NCI-H146 (cell line): Measurements from ENCODE around the gene DCAF5.
"Not testable (repeated sequence)": the region's sequence is repeated elsewhere in the genome, so short reads cannot be mapped to it uniquely, and the experiment has no call there.

ENCODE experiments used
- DNase-seq: peaks from one replicate; lab custom pipeline; 2025; lab: John Stamatoyannopoulos, UW

DCAF5 gene

DNA sequence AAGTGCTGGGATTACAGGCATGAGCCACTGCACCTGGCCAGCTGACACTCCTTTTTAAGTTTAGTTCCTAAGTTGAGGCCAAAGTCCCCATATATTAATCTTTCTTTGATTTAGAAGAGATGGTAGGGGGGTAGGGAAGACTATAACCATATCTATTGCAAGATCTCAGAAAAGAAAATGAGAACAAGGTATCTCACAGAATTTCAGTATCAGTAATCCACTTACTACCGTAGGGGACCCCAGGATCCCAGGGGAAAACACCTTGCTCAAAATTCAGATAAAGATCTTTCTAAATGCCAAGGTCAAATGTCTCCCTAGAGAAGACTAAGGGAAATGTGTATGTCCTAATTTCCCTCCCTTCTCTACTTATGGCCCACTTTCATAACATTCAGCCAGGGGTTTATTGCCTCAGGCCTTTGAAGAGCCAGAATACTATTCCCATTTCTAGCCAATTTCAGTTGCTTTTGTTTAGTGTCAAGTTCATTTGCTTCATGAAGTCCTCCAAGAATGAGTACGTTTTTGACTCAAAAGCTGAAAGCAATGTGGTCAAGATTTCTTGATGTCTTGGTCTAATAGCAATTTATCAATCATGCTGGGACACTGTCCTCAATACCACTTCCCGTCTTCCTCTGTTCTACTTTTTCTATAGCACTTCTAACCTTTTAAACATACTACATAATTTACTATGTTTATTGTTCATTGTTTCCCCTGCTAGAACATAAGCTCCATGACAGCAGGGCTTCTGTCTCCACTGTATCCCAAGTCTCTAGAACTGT, 86.3 kb downstream of the DCAF5 start:
- no peak for DNase-seq

DNA sequence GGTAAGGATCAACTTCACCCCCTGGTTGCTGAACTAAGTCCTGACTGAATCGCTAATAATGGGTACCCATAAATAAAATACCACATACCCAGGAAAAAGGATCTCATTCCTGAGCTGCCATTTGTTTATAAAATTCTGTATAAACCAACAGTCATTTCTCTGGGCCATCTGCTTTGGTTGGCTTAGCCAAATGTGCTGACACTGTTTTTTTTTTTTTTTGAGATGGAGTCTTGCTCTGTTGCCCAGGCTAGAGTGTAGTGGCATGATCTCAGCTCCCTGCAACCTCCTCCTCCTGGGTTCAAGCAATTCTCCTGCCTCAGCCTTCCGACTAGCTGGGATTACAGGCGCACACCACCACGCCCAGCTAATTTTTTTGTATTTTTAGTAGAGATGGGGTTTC, 87.0 kb downstream of the DCAF5 start:
- DNase-seq: not testable (repeated sequence)

DNA sequence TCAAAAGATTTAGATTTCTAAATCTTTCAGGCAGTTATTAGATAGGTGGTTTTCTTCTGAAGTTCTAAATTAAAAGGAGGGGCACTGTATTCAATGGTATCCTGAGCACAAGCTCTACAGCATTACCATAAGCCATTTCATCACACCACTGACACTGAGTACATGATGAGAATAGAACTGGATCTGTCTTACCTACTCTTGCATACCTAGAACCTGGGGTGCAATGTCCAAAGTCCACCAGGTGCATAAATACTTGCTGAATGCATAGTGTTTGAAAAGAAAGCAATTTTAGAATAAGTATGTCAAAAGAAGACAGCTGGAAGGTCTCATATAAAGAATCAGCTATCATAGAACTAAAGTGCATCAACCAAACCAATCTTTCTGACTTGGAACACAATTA, 88.3 kb downstream of the DCAF5 start:
- DNase-seq: no peak

DNA sequence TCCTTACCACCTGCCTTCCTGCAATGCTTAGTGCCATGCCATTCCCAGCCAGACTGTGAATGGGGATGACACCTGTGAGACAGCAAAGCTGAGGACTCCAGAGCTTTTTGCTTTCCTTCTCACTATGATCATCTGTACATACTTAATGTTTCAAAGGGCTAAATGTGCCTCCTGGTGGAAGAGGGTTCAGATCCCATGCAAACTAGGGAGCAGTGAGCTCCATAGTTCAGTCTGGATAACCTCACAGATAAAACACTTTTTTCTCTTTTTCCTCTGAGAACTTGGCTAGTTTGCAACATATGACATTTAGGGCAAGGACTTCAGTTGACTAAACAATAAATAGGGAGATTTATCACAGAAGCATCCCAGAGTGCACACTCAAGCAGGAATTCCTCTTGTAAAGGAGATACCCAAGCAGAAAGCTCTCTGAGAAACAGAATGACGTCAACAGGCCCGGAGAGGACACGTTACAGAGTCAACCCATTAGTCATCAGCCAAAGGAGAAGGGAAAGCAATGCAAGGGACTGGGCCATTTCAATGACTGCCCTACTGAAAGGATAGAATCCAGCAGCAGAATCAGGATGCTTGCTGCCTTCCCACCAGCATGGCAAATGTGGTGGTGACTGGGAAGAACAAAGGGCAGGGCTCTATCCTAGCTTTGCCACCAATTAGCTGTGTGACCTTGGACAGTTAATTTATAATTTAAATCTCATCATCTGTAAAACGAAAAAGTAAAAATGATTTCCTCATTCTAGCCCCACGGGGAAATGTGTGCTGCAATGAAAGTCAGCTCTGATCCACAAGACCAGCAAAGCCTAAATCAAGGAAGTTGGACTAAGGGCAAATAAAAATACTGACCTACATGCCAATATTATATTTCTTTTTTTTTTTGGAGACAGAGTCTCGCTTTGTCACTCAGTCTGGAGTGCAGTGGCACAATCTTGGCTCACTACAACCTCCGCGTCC, 93.0 kb downstream of the DCAF5 start:
- DNase-seq: no peak

DNA sequence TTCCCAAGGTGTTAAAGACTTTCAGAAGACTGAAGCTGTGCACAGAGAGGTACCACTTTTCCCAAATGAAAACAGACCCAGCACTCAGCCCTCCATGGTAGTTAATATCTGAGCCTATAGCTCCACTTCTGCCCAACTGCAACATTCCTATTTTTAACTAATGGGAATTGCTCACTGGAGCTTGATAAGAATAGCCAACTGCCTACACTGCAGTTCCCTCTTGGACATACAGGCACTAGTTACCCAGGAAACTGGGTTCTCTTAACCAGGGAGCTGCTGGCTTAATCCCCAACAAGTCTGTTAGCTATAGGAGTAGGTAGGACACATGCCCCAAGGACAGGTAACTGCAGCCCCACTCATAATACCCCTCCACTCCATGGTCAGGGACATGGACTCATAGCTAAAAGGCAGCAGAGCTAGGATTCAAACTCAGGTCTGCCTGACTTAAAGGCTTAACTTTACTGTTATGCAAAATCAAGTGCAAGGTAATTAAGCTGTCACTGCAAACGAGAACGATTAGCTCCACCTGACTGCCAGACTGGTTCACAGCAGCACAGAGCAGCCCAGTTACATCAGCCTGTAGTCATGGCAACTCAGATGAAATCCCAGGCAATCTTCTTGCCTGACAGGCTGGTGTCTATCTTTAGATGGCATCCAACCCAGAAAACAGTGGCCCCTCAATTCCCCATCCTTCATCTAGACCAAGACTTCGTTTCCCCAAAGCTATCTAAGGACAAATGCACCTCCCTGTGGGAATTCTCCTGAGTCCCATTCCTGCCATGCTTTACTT, 96.7 kb downstream of the DCAF5 start:
- peak; percentile 31 for DNase-seq

DNA sequence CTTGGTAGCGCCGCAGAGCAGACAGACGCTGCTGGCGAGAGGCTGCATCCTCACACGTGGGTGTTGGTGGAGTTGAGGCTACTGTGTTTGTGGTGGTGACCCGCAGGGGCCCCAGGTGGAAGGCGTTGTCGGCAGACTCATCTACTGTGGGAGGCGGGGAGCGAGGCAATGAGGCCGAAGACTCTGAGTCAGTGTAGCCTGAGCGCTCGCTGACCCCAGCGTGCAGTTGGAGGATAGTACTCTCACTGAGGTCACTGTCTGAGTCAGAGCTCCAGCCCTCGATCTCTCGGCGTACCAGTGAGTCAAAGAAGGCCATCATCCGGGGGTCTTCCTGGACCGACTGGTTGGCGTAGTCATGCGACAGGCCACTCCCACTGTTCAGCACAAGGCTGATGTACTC, 97.8 kb downstream of the DCAF5 start:
- DNase-seq: no peak

DNA sequence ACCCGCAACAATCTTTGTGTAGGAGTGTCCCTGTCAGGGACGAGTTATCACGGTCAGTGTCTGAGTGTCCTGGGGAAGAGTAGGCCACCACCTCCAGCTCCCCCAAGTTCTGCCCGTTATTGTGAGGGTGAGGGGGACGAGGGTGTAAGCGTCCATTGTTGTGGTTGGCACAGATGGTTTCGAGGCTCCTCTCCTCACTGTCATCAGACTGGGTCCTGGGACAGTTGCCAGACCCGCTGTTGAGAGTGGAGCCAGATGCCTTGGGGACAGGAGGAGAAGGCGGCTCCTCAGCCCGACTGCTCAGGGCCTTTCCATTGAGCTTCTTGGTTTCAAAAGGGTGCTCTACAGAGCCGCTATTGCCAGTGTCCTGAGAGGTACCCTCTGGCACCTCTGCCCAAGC, 98.9 kb downstream of the DCAF5 start:
- no peak for DNase-seq

DNA sequence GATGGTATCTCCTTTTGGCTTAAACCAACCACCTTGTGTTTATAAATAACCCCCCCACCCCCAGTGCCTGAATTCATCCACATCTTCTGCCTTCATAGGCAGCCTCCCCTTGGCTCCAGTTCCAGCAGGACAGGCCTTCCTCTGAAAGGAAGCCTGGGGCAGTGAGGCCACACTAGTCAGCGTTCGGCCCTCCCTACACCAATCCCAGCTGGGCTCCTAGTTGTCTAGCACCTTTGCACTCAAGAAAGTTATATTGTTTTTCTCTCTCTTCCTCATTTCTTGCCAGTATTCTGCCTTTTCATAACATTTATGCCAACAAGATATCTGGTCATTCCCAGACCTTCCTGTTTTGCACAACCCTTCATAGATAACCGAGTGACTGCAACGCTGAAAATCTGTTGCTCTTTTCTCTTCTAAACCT, 100.7 kb downstream of the DCAF5 start:
- DNase-seq: no peak

- DNase-seq: no peak
These were observed 102.4 kb downstream of the DCAF5 start for GRCh38 chr14:69050240-69051184.

DNA sequence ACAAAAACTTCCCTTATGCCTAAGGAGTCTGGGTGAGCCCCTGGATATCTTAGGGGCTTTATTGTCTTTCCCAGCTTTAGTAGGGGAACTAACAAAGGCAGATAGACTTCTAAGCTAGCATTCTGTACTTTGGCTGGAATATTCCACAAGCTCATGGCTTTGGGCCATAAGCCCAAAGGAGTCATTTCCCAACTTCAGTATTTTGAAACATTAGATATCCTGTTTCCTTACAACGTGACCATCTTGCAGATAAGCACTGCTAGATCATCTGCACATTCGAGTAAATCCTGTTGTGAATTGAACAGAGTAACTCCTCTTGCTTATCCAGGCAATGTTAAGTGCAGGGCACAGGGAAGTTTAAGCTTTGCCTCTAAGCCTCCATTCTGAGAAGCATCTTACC, 103.2 kb downstream of the DCAF5 start:
- DNase-seq: no peak

- DNase-seq: peak; percentile 1
These were observed 104.5 kb downstream of the DCAF5 start for GRCh38 chr14:69048456-69048855.

DNA sequence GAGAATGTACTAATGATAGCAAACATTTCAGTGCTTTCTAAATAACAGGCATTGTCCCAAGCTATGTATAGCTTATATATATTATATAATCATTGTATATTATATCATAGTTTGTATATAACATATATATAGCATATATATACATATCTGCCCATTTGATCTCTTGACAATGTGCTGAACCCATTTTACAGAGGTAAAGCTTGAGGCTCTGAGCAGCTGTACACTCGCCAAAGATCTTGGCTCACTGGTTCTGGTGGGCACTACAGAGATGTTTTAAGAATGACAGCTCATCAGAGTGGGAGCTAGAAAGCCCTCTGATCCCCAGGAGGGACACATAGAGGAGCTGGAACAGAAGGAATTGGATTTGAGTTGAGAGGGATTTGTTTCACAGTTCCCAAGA, 105.7 kb downstream of the DCAF5 start:
- no peak for DNase-seq

- DNase-seq: no peak
These were observed 106.5 kb downstream of the DCAF5 start for GRCh38 chr14:69046476-69046860.

- no peak for DNase-seq
These were observed 107.0 kb downstream of the DCAF5 start for GRCh38 chr14:69045857-69046475.

DNA sequence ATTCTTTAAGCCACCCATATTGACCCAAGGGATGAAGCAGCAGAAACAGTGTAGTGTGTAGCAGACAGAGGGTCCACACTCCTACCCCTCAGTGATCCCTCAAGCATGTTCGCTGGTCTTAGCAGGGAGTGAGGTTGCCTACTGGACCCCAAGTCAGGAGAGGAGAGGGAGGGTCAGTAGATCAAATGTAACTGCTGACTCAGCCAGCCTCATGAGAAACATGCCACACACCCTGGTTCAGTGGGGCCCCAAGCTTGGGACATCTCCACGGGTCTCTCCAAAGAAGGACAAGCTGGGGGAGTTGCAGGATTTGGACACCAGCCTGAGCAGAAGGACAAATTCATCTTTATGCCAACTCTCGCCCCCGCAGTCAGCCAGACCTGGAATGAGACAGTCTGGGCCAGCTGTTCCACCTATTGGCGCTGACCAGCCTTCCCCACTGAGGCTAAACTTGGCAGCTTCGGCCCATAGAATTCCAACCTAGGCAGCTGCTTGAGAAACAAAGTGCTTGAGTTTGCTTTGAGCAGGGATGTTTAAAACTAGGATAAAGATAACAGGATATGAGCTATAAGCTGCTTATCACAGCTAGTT, 107.9 kb downstream of the DCAF5 start:
- DNase-seq: no peak

DNA sequence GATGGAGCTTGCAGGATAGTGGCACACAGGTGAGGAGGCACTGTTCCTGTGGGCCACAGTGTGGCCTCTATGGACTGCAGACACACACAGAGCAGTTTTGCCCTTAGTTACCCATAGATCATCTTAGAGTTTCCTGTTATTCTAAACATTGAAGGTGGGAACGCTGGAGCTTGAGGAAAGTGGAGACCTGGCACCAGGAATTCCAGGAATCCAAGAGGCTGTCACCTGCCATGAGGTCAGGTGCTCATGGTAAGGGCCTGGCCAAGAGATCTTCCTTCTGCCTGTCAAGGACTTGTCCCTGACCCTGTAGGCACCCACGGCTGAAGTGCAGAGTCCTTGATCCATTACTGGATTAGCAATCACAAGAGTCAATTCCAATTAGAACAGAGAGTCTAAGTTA, 108.6 kb downstream of the DCAF5 start:
- DNase-seq: no peak

GRCh38 chr14:69043596-69044260, 109.2 kb downstream of the DCAF5 start:
- no peak for DNase-seq

GRCh38 chr14:69042787-69043444, 110.0 kb downstream of the DCAF5 start:
- DNase-seq: peak; percentile 7

GRCh38 chr14:69042299-69042698, 110.6 kb downstream of the DCAF5 start:
- DNase-seq: no peak
